AG04450 (cell line): ENCODE measurements around the gene RPP30. TPM values are rescaled to one million over a fixed set of nuclear protein-coding genes. Genes with fewer than 3 reads are reported as not detected.

Source experiments
- CTCF ChIA-PET: fragments of 300-600, 350-600 bp; formaldehyde crosslinking; extraction: SDS; loops from one replicate; lab custom pipeline; 2022; ENCODE audit warnings: antibody characterized with exemption, inconsistent platforms; lab: Charles Lee
- POLR2A ChIA-PET: fragments of 350-600 bp; formaldehyde crosslinking; extraction: SDS; loops from one replicate; lab custom pipeline; 2021; ENCODE audit warnings: antibody characterized with exemption, inconsistent platforms; lab: Yijun Ruan, JAX
- DNase-seq: peaks from one replicate; pipeline ENCODE4 v3.0.0-alpha.2; 2011; ENCODE audit warnings: low read depth, low spot score
- H3K27ac ChIP-seq: one replicate; pipeline ENCODE4 v1.5.1; 2012; ENCODE audit warnings: low read depth, low read length, control low read depth
- H3K27me3 ChIP-seq: one replicate; pipeline ENCODE4 v1.6.0; 2012; ENCODE audit warnings: low read length; ENCODE audit not compliant: control insufficient read depth, insufficient read depth
- H3K4me3 ChIP-seq: 2 replicates; pipeline ENCODE4 v1.5.1; 2011; ENCODE audit warnings: mild to moderate bottlenecking, low read depth, low read length, control low read depth
- H3K9me3 ChIP-seq: 2 replicates; pipeline ENCODE4 v1.5.1; 2012; ENCODE audit warnings: low read length; ENCODE audit not compliant: control insufficient read depth, insufficient read depth
- polyA plus RNA-seq: library from polyadenylated mRNA; depleted of rRNA; stranded (reverse); fragments of >200 nt; gene quantifications from 2 replicates; pipeline ENCODE4 v1.2.3, GENCODE V29; 2011
- TF ChIP-seq, protein P1 (sequence below): IDR thresholded peaks from 2 replicates; pipeline ENCODE4 v1.5.1; 2011; ENCODE audit warnings: low read depth, low read length, control low read depth, inconsistent platforms

RPP30 gene
- polyA plus RNA-seq, 1 experiment: 43.7 TPM

DNA sequence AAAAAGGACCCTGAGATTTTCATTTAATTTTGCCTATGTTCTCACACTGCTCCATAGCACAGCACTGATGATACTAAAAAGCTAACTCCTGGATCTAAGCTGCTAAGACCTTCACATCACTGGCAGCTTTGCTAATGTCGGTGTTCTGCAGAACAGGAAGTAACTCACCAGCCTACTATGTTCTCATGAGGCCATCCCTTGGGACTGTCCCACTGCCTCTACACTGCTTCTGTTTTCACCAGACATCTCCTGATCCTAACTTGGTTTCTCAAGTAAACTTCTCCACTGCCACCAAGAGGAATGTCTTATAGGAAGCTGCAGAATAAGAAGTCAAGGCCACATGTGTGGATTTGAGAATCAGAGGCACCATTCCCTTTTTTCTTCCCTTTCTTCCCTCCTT lies 29.0 kb upstream of the RPP30 start:
- no peak for DNase-seq
- Histone ChIP-seq H3K4me3 (no peak overlapping the region), H3K9me3 (no peaks in the 10 kb centered on the region), H3K27me3 (no peaks in the 10 kb centered on the region), H3K27ac (no peak overlapping the region)
- TF ChIP-seq, protein P1, sequence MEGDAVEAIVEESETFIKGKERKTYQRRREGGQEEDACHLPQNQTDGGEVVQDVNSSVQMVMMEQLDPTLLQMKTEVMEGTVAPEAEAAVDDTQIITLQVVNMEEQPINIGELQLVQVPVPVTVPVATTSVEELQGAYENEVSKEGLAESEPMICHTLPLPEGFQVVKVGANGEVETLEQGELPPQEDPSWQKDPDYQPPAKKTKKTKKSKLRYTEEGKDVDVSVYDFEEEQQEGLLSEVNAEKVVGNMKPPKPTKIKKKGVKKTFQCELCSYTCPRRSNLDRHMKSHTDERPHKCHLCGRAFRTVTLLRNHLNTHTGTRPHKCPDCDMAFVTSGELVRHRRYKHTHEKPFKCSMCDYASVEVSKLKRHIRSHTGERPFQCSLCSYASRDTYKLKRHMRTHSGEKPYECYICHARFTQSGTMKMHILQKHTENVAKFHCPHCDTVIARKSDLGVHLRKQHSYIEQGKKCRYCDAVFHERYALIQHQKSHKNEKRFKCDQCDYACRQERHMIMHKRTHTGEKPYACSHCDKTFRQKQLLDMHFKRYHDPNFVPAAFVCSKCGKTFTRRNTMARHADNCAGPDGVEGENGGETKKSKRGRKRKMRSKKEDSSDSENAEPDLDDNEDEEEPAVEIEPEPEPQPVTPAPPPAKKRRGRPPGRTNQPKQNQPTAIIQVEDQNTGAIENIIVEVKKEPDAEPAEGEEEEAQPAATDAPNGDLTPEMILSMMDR: no peak
- ChIA-PET POLR2A (no interaction called here), CTCF (no interaction called here)

DNA sequence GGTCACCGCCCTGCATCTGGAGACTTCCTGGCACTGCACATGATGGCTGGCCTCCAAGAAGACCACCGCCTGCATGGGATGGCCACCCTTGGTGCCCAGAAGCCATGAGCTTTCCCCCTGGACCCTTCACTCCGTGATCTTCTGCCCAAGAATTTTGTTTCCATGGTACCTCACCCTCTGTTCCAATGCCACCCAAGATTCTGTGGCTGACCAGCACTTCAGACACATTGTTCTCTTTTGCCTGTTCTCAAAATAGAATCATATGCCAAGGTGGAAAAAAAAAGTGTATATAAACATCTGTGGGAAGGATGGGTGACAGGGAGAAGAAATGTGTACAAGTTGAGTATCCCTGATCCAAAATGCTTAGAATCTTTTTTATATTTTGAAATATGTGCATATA lies 26.0 kb upstream of the RPP30 start:
- POLR2A ChIA-PET: no interaction called here
- TF ChIP-seq, protein P1: no peak

DNA sequence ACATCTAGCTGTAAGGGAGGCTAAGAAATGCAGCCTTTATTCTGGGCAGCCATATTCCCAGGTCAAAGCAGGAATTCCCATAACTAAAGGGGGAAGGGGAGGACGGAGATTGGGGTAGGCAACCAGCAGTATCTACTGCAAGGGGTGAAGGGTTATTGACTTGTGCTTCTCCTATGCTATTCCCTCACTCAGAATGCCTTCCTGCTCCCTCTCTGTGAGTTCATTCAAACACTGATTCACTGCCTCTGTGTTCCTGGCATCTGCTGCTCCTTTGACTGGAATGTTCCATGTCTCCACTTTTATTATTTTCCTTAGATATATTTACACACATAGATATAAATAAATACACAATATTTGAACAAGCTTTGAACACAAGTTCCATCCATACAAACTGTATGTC lies 25.0 kb upstream of the RPP30 start:
- H3K4me3 ChIP-seq: no peak overlapping the region
- peaks cover 4% of the 10 kb centered on the region for H3K9me3 ChIP-seq
- ChIA-PET CTCF (interaction anchor here (0.6 to 1.5 kb wide), 2 partner anchors 19 to 847 kb away, joined by 3 to 5 read pairs; no protein-coding TSS in a partner anchor), POLR2A (no interaction called here)
- no peak for DNase-seq
- no peaks in the 10 kb centered on the region for H3K27me3 ChIP-seq
- TF ChIP-seq, protein P1: no peak
- H3K27ac ChIP-seq: no peak overlapping the region

More for the DNA sequence above, 26.0 kb upstream of the RPP30 start:
- Histone ChIP-seq H3K4me3 (no peak overlapping the region), H3K9me3 (no peaks in the 10 kb centered on the region), H3K27ac (no peak overlapping the region), H3K27me3 (no peaks in the 10 kb centered on the region)
- CTCF ChIA-PET: no interaction called here
- DNase-seq: no peak

DNA sequence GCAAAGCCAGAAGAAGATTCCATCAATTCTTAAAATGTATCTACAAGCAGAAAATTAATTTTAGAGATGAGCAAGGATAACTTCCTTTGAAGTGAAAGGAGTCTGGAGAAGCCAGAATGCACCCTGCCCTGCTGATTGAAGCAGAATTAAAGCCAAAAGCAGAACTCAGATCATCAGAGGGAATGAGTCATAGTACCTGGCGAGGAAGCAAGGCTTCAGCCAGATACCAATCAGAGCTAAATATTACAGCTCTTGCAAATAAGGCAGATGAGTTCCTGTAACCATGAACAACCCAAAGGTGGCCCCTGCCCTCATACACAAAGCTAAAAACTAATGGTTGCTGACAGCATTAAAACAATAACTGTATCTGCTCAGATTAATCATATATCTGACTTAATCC lies 24.3 kb upstream of the RPP30 start:
- TF ChIP-seq, protein P1: no peak

DNA sequence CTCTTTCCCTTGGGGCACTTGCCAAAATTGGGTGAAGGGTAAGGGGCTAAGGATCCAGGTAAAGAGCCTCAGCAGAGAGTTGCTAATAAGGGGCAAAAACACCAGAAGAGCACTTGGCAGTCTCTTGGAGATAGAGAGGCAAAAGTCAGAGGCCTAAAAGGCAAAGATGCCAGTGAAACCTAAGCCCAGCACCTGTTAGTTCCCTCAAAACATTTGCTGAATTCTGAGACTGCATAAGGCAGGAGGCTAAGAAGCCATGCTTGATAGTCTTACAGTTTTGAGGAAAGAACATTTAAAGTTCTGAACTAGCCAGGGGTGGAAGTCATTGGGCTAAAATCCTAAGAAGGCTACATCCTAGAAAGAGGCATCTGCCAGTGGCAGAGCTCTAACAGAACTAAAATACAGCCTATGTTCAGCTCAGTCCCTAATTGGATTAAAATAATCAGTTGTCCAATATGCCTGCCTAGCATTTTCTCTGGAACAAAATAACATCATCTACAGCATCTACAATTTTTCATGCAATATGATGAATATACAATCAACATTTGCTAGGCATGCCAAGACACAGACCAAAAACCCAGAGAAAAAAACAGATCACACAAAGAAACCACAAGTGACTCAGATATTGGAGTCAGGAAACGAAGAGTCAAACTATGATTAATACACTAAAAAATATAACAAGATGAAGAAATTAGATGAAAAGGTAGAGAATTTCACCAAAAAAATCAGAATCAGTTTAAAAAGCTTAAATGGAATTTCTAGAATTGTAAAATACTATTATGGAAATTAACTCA lies 21.6 kb upstream of the RPP30 start:
- H3K27me3 ChIP-seq: no peaks in the 10 kb centered on the region
- POLR2A ChIA-PET: no interaction called here
- H3K4me3 ChIP-seq: no peak overlapping the region
- DNase-seq: no peak
- H3K9me3 ChIP-seq: peaks cover 4% of the 10 kb centered on the region
- TF ChIP-seq, protein P1: no peak
- CTCF ChIA-PET: no interaction called here
- H3K27ac ChIP-seq: no peak overlapping the region

More for the DNA sequence above, 24.3 kb upstream of the RPP30 start:
- no peaks in the 10 kb centered on the region for H3K27me3 ChIP-seq
- CTCF ChIA-PET: interaction anchor here (1.5 kb wide), 1 partner anchor 18 kb away, joined by 5 read pairs; no protein-coding TSS in a partner anchor
- no peak overlapping the region for H3K4me3 ChIP-seq
- DNase-seq: no peak
- peaks cover 4% of the 10 kb centered on the region for H3K9me3 ChIP-seq
- H3K27ac ChIP-seq: no peak overlapping the region
- POLR2A ChIA-PET: no interaction called here
